Measurements from ENCODE around the gene MIPOL1.
"Not testable (repeated sequence)": the region's sequence is repeated elsewhere in the genome, so short reads cannot be mapped to it uniquely, and the experiment has no call there.

Gene MIPOL1

GRCh38 chr14:37202812-37203211 is 5.1 kb downstream of the MIPOL1 start:
- no peak for DNase-seq (ENCODE audit: extremely low read depth, insufficient read length)
- Histone ChIP-seq H3K27me3 (replicated peaks; ENCODE audit: control insufficient read depth, insufficient read depth, low read length) (no peaks in the 10 kb centered on the region), H3K36me3 (ENCODE audit: control insufficient read depth, insufficient read depth, low read length) (no peaks in the 10 kb centered on the region), H3K4me3 (replicated peaks; ENCODE audit: low read depth, low read length) (no peak overlapping the region)
- TF ChIP-seq CTCF (IDR thresholded peaks at IDR 0.05; ENCODE audit: insufficient read depth, low read length, poor library complexity, severe bottlenecking): no peak

- no peaks in the 10 kb centered on the region for H3K27me3 ChIP-seq (replicated peaks; ENCODE audit: control insufficient read depth, insufficient read depth, low read length)
- TF ChIP-seq CTCF (IDR thresholded peaks at IDR 0.05; ENCODE audit: insufficient read depth, low read length, poor library complexity, severe bottlenecking): no peak
- no peak for DNase-seq (ENCODE audit: extremely low read depth, insufficient read length)
- no peaks in the 10 kb centered on the region for H3K36me3 ChIP-seq (ENCODE audit: control insufficient read depth, insufficient read depth, low read length)
- H3K4me3 ChIP-seq (replicated peaks; ENCODE audit: low read depth, low read length): no peak overlapping the region
These were observed 5.7 kb downstream of the MIPOL1 start for GRCh38 chr14:37203423-37203822.

- not testable (repeated sequence) for H3K4me3 ChIP-seq (replicated peaks; ENCODE audit: low read depth, low read length); H3K36me3 ChIP-seq (ENCODE audit: control insufficient read depth, insufficient read depth, low read length); H3K27me3 ChIP-seq (replicated peaks; ENCODE audit: control insufficient read depth, insufficient read depth, low read length); DNase-seq (ENCODE audit: extremely low read depth, insufficient read length)
These were observed 8.2 kb downstream of the MIPOL1 start for GRCh38 chr14:37205623-37206605.

GRCh38 chr14:37209617-37210016 is 11.9 kb downstream of the MIPOL1 start:
- DNase-seq (ENCODE audit: extremely low read depth, insufficient read length); H3K36me3 ChIP-seq (ENCODE audit: control insufficient read depth, insufficient read depth, low read length); H3K4me3 ChIP-seq (replicated peaks; ENCODE audit: low read depth, low read length); H3K27me3 ChIP-seq (replicated peaks; ENCODE audit: control insufficient read depth, insufficient read depth, low read length): not testable (repeated sequence)

- DNase-seq (ENCODE audit: extremely low read depth, insufficient read length): no peak
- no peak for TF ChIP-seq CTCF (IDR thresholded peaks at IDR 0.05; ENCODE audit: insufficient read depth, low read length, poor library complexity, severe bottlenecking)
- no peaks in the 10 kb centered on the region for H3K27me3 ChIP-seq (replicated peaks; ENCODE audit: control insufficient read depth, insufficient read depth, low read length)
- H3K36me3 ChIP-seq (ENCODE audit: control insufficient read depth, insufficient read depth, low read length): no peaks in the 10 kb centered on the region
- H3K4me3 ChIP-seq (replicated peaks; ENCODE audit: low read depth, low read length): no peak overlapping the region
These were observed 12.7 kb downstream of the MIPOL1 start for GRCh38 chr14:37210448-37210847.

- Histone ChIP-seq H3K27me3 (replicated peaks; ENCODE audit: control insufficient read depth, insufficient read depth, low read length) (no peaks in the 10 kb centered on the region), H3K36me3 (ENCODE audit: control insufficient read depth, insufficient read depth, low read length) (no peaks in the 10 kb centered on the region), H3K4me3 (replicated peaks; ENCODE audit: low read depth, low read length) (no peak overlapping the region)
- no peak for TF ChIP-seq CTCF (IDR thresholded peaks at IDR 0.05; ENCODE audit: insufficient read depth, low read length, poor library complexity, severe bottlenecking)
- DNase-seq (ENCODE audit: extremely low read depth, insufficient read length): no peak
These were observed 15.3 kb downstream of the MIPOL1 start for GRCh38 chr14:37213016-37213415.
